ENCODE measurements around the gene PCTP.

PCTP gene

DNA sequence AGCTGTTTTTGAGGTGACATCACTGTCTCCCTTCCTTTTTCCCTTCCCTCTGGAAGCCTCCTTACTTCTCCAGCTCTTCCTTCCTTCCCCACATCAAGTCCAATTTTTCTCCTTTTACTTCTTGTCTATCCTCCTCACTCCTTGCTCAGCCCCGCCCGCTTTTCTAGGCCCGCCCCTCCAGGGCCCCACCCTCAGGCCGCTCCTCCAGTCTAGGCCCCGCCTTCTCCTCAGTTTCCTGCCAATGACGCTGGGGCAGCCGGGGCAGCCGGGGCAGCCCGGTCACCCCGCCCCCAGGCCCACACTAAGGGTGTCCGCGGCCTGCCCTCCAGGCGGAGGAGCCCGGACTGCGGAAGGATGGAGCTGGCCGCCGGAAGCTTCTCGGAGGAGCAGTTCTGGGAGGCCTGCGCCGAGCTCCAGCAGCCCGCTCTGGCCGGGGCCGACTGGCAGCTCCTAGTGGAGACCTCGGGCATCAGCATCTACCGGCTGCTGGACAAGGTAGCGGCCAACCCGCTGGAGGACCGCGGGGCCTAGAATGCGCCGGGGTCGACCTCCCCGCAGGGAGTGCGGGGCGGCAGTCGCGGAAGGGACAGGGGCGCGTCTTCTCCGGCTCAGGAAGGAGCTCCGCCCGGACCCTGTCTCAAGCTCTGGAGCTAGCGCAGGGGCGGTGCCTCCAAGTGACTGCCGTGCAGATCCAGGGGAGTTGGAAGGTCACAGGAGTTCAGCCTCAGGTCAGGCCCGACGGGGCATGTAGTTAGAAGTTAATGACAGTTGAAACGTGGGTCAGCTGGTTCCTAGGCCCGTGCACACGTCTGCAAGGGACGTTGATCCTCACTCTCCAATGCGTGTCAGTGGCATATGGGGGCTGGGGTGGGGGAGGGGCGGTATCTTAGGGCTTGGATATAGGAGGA, at the start of gene PCTP:
TSS of gene PCTP (plus strand) at position 302 of the 908 bp plus-strand sequence. CDS start at position 355, 53 bp downstream.
- peak; percentile 96 for DNase-seq (ENCODE audit: low spot score)
- FAIRE-seq, result no peak

DNA sequence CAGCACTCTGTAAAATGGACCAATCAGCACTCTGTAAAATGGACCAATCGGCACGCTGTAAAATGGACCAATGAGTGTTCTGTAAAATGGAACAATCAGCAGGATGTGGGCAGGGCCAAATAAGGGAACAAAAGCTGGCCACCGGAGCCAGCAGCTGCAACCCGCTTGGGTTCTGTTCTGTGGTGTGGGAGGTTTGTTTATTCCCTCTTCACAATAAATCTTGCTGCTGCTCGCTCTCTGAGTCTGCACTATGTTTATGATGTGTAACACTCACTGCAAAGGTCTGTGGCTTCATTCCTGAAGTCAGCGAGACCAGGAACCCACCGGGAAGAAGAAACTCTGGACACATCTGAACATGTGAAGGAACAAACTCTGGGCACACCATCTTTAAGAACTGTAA, 48.7 kb upstream of the PCTP start:
- no peak for FAIRE-seq
- no peak for DNase-seq (ENCODE audit: low spot score)

DNA sequence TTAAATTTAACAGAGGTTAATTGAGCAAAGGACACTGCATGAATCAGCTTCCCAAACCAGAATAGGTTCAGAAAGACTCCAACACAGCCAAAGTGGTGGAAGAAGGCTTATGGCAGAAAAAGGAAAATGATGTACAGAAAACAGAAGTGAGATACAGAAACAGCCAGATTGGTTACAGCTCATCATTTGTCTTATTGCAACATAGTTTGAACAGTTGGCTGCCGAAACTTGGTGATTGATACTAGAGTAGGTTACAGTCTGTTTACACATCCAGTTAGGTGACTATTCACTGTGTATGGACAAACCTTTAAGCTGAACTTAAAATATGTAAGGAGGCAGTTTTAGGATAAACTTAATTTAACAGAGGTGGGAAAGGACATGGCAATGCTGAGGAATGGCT, 46.5 kb upstream of the PCTP start:
- DNase-seq (ENCODE audit: low spot score) (no peak), FAIRE-seq (no peak)

DNA sequence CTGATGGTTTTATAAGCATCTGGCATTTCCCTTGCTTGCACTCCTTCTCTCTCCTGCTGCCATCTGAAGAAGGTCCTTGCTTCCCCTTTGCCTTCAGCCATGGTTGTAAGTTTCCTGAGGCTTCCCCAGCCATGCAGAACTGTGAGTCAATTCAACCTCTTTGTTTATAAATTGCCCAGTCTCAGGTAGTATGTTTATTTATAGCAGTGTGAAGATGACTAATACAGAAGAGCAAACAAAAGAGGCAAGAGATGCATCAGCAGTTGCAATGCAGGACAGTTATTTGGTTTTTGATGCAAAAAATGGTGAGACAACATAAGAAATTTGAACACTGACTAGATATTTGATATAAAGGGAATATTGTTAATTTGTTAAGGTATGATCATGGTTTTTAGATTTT, 45.0 kb upstream of the PCTP start:
- FAIRE-seq, result no peak
- DNase-seq (ENCODE audit: low spot score), result no peak

DNA sequence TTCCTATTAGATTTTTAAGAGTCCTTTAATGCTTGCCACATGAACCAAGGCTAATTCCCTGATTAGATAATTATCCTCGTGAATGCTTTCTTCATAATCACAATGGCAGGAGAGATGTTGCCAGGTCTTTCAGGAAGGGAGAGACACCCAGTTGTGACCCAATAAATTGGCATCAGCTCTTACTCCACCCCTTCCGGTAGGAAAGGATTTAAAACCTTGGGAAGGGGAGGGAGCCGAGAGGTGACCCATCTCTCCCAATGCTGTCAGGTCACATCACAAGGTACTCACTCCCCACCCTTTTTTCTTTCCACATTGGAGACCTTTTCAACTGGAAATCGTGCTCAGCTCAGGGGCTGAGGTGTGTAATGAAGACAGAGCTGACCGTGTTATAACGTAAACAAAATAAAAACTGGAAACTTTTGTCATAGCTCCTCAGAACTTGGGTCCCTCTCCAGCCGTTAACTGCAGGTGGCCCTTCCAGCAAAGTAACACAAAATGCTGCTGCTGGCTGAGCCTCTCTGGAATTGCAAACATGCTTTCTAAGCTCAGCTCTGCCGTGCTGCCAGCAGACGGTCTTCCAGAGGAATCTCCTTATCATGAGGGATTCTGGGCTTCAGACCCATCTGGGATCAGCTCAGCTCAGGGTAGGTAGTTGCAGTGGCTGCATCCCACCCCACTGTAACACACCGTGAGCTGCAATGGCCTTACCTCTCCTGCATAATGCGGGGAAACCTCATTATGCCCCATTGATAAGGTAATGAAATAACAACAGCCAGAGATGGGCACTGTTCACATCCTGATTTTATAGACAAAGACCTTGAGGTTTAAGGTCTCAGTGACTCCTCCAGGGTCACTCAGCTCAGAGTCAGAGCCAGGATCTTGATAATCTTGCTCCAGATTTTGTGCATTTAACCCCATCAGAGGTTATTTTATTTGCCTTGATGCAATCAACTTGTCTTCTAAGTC, 43.8 kb upstream of the PCTP start:
- FAIRE-seq, result no peak
- no peak for DNase-seq (ENCODE audit: low spot score)

DNA sequence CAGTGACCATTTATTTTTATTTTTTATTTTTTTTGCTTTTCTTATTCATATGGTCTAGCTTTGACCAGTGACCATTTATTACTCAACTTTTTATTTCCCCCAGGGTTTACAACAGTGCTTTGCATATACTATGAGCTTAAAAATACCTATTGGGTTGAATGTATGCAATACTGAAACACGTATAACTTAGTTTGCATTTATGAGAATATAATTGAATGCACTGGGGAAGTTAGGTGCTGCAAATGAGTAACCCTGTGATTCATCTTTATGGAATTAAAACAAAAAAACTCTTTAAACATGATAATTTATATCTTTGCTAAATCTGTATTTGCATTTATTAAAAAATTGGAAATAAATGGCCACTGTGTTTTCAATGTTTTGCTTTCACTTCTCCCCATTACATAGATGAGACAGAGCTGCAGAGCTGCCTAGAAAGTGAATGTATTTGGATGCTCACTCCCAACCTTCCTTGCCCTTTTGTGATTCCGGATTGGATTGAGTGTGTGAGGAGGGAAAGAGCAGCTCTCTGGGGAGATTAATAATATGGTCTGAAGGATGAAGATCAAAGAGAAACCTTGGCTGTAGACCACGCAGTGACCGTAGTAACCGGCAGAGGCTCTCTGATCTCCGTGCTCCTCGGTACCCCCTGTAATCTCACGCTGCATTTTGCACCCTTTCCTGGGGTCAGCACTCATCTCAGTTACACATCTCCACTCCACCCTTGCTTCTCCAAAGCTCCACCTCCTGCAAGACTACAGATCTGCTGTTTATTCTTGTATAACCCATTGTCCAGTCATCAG, 42.5 kb upstream of the PCTP start:
- DNase-seq (ENCODE audit: low spot score), result peak; percentile 11
- no peak for FAIRE-seq

DNA sequence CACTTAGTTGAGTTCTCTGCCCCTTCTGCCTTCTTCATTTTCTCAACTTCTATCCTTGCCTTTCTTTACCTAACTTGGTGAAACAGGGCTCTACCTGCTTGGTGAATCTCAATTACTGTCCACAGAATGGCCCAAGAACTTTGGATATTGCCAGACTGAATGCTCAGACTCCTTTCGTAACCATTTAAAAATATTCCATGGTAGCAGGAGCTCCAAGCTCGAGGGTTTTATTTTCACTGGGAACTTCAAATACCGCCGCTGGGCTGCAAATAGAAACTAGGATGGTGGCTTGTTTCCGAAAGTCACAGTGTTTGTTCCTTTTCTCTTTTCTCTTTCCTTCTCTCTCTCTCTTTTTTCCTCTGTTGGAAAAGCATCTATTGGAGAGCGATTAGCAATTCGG, 41.4 kb upstream of the PCTP start:
- FAIRE-seq, result no peak
- DNase-seq (ENCODE audit: low spot score), result no peak

DNA sequence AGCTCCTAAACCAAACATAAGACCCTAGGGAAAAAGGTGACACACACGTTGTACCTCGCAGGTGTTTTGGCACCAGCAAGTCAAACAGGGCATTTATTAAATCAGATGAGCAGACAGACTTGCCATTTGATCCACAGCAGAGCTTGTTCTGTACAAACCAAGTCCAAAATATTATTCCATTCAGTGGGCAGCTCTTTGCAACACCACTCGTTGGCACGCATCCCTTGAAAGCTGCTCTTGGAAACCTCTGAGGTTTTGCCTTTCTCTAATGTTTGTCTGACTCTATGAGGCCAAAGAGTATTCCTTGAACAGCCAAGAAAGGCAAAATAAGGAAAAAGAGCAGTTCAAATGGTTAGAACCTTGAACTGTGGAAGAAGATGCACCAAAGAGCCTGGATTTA, 40.9 kb upstream of the PCTP start:
- no peak for DNase-seq (ENCODE audit: low spot score)
- FAIRE-seq, result no peak

DNA sequence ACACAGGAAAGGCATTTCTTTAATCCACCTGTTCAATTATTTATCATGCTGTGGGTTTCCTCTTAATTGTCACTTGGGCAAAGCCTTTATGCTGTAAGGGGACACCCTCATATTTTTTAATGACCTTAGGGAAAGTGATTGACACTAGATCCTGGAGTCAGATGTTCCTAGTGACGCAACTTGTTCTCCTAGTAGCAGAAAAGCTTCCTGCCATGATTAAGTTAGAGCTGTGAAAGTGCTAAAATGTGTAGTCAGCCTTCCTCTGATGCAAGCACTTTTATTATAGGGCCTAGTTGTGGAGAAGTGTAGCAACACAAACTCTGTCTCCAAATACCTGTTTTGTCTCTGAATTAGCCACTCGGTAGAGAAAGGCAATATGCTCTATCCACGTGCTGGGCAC, 40.4 kb upstream of the PCTP start:
- FAIRE-seq (no peak), DNase-seq (ENCODE audit: low spot score) (no peak)

DNA sequence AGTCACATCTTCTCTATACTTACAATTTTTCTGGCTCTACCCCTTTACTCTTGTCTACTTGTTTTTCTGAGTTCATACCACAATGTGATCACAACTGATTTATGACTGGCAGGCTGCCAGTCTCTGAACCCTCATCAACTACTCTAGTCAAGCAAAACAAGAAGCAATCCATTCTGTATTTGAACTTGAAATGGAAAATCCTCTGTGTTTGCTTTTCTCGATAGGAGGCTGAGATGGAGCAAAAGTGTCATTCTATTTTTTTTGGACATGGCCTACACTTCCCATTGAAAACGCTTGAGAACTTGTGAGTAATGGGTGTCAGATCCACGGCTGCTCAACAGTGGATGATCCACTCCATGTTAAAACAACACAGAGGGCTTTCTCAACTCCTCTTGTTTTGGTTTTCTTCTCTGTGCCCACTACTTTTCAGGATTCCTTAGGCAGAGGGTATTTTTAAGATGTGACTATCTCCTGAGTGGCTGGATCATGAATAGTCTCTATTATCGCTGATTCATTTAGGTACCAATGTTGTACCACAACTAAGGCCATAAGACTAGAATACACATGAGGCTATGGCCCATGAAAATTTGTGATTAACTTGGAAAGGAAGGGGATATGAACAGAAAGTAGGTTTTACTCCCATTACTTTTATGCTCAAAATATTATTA, 39.9 kb upstream of the PCTP start:
- no peak for FAIRE-seq
- no peak for DNase-seq (ENCODE audit: low spot score)

DNA sequence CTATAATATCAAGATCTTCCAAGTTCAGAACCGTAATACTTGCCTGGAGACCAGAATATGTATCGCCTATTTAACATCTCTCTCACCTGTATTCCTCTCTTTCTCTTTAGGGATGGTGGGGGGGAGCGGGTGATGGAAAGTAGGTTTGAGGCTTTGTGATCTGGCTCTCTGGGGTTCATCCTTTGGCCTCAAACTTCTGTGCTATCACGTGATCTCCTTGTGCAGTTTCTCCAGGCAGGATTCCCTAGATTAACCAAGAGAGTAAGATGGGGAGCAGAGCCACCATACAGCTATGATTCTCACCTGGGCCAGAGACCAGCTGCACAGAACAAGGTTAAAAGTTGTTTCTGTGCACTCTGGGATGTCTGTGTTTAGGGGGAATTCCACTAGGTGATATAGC, 33.4 kb upstream of the PCTP start:
- DNase-seq (ENCODE audit: low spot score) (no peak), FAIRE-seq (no peak)

DNA sequence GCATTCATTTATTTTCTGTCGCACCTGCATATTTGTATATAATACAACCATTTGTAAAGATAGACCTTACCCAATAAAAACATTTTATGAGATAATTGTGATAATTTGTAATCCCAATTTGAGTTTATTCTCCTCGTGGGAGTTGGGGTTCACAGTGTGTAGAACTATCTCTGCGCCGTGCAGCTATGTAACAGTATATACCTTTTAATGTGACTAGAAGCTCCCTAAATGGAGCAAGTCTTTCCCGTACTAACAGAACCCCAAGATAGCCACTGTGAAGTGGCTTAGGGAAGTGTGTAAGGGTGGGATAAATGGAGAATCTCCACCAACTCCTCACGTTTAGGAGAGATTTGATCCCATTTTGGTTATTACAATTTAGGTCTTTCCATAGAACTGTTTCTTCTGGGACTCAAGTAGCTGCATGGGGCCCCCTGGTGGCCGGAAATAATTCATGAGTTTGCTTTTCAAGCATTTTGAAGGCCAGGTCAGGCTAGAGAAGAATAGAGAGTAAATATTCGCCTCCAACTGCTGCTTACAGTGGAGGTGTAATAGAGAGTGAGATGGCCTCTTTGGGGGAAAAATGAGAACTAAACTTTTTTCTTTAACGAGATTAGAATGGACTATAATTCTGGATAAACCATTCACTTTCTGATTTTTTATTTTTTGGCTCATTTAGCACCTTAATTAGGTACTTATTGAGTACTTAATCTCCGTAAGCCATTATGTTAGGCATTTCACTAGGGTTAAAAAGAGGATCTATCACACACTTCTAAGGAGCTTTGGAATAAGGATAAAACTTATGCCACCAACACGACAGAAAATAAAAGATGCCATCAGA, 32.7 kb upstream of the PCTP start:
- peak; percentile 43 for DNase-seq (ENCODE audit: low spot score)
- no peak for FAIRE-seq

DNA sequence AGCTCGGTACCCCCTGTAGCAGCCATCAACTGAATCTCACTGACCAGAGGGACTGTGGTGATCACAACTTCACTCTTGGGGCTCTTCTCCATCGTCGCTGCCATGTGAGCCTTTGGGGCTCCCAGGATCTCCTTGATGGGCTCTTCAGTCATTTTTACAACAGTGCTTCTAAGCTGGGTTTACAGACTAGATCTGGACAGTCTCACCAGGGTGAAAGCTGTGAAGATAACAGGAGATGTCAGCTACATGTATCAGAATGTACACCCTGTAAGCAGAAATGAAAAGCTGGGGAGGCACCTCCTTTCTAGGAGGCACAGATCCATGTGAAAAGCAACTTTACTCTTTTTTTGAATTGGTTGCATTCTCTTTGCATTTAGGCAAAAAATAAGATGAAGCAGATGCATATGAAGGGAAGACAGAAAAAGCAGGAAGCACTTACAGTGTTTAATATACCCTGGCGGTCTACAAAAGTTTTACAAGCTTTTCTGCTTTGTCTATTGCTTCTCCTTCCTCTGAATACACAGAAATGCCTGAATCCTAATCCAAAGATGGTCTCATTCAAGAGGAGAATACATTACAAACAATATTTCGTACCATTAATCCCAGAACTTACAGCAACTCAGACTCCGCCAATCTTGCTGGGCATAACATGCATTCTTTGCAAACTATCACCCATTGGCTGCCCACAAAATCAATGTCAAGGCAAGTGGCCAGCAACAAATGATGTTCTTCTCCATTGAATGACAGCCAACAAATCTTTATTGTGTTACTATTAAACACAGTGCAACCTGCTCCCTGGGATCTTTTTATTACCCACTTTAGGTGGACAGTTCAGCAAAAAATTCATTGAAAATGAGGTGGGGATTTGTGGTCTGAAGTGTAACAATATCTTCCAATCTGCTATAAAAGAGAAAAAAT, 29.7 kb upstream of the PCTP start:
- DNase-seq (ENCODE audit: low spot score) (no peak), FAIRE-seq (no peak)

DNA sequence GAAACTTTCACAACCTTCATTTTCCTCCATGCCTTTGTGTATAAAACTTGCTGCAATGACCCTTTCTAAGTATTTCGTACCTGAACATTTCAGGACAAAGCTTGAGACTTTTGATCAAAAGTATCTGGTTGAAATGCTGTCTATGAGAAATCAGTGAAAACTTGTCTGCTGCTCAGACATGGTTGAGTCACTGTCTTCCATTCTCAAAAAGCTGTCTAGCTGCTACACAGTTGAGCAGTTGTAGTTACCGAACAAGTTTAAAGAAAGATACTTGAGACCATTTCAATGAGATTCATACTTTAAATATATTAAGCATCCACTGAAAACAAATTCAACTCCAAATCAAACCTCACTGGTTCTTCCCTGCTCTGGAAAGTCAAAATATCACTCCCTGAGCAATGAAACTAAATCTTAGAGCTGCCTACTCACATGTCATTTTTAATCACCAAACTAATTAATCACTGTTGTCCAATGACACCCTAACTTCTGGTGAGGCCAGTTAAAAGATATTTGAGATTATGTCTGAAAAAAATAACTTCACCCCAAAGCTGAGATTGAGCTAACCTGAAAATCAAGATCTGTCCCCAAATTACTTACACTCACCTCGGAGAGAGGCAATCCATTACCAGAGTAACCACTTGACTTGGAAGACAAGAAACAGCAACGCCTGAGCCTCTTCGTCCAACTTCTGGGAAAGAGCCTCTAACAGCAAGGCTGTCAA, 28.7 kb upstream of the PCTP start:
- FAIRE-seq (no peak), DNase-seq (ENCODE audit: low spot score) (no peak)

DNA sequence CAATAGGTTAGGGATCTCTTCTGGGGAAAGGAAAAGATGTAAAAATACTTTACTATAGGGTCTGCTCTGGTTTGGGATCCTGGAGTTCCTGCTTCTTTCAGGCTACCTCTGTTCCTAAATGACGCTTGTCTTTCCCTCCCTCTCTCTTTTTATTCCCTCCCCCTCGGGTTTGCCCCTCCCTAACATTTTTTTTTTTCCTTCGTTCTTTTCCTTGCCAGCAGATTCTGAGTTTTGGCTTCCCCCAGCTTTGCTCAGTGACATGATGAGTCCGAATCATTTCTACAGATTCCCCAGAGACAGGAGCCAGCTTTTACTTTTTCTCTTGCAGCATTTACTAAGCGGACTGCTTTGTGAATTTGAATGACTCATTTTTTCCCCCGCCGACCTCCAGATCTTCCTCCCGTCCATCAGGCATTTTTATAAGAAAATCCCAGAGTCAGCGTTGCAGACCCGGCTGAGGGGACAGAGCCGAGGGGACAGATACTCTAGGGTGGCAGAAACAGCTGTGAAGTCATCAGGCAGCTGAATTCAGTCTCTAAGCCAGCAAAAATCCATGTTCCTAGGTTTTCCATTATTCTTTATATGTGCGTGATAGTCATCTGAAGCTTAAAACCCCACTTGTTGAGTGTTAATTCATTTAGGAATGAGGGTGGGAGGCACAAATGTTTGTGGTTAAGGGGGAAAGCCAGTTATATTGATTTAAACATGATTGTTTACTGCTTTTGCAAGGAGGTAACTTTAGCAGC, 27.9 kb upstream of the PCTP start, which contains the start of gene TMEM100:
TSS of gene TMEM100 (minus strand) at position 123 of the 746 bp plus-strand sequence. CDS start 1,794 bp downstream, outside the sequence.
- FAIRE-seq, result peak; percentile 20
- peak; percentile 62 for DNase-seq (ENCODE audit: low spot score)

DNA sequence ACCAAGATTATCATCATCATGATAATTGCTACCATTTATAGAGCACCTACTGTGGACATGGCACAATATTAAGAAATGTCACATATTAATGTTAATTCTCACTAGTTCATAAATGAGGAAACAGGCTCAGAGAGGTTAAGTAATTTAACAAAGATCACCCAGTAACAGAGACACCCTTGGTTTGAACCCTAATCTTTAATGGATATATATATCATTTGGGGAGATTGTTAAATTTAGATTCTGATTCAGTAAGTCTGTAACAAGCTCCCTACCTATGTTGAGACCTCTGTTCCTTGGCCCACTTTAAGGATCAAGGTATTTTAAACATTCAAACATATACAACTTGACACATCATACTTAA, 27.4 kb upstream of the PCTP start:
- no peak for DNase-seq (ENCODE audit: low spot score)

DNA sequence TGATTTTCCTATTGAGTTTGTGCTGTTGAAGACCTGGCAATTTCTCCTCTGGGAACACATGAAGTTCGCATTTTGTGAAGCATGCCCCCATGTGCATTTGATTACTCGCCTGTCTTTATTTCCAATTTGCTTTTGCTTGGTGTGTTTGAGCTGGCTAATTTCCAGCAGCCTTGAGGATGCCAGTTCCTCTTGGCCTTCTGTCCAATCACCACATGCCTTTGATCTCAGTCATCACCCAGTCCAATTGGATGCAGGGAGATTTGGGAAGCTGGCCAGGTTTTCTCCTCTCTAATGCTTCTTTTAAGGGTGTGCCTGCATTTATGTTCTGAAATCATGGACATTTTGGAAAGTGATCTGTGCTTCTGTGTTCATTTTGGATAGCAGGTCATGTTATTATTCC, 24.4 kb upstream of the PCTP start:
- FAIRE-seq, result no peak
- DNase-seq (ENCODE audit: low spot score), result peak; percentile 62

More for the DNA sequence above, 27.4 kb upstream of the PCTP start:
- no peak for FAIRE-seq

Data from urothelium cell line (cell line).